CD4-positive, alpha-beta T cell (primary cell): ENCODE results near the gene LPCAT1. TPM values are rescaled to one million over a fixed set of nuclear protein-coding genes. Genes with fewer than 3 reads are reported as not detected.

Source experiments
- ATAC-seq: fragments of 200-7000 bp; cut with Tn5 transposase; one replicate; pipeline ENCODE4 v1.10.0; 2022; ENCODE audit warnings: mild to moderate bottlenecking; ENCODE audit not compliant: poor library complexity
- CTCF ChIA-PET: fragments of 350-600 bp; sonication (Branson Sonifier 250); formaldehyde crosslinking; loops from one replicate; lab custom pipeline; 2021; ENCODE audit warnings: antibody characterized with exemption, inconsistent platforms; lab: Charles Lee
- POLR2A ChIA-PET: fragments of 350-600 bp; sonication (Branson Sonifier 250); formaldehyde crosslinking; loops from one replicate; lab custom pipeline; 2021; ENCODE audit warnings: antibody characterized with exemption, inconsistent platforms; lab: Charles Lee
- DNase-seq, 14 experiments: peaks; one replicate each; pipeline ENCODE4 v3.0.0-alpha.2; 2013 to 2020; ENCODE audit warnings: mixed read lengths in 2 of 14
- H3K27ac ChIP-seq, 2 donors: one replicate each; pipeline versions ENCODE4 v1.5.1 to v1.7.0; 2013; ENCODE audit warnings: low read length in 2 of 2, low read depth in 1 of 2, mild to moderate bottlenecking in 1 of 2
- H3K27me3 ChIP-seq, 2 experiments: 1 replicate in 1 of 2; 2 replicates in 1 of 2; pipeline versions ENCODE4 v1.6.1 to v1.7.0; 2013; ENCODE audit warnings: low read length in 2 of 2, control low read depth in 1 of 2, mild to moderate bottlenecking in 1 of 2, moderate library complexity in 1 of 2; ENCODE audit not compliant: insufficient read depth in 2 of 2, control insufficient read depth in 1 of 2
- H3K36me3 ChIP-seq: one replicate; pipeline ENCODE4 v1.6.1; 2013; ENCODE audit warnings: low read length, control low read depth; ENCODE audit not compliant: insufficient read depth
- H3K4me1 ChIP-seq: one replicate; pipeline ENCODE4 v1.6.1; 2013; ENCODE audit warnings: low read length, control low read depth; ENCODE audit not compliant: insufficient read depth
- H3K4me3 ChIP-seq: one replicate; pipeline ENCODE4 v1.5.1; 2013; ENCODE audit warnings: mild to moderate bottlenecking, low read length, moderate library complexity
- H3K9me3 ChIP-seq, 2 experiments: 1 replicate in 1 of 2; 2 replicates in 1 of 2; pipeline versions ENCODE4 v1.6.1 to v1.7.0; 2013; ENCODE audit warnings: low read length in 2 of 2, mild to moderate bottlenecking in 2 of 2, control low read depth in 1 of 2, moderate library complexity in 1 of 2; ENCODE audit not compliant: control insufficient read depth in 1 of 2, insufficient read depth in 1 of 2
- H3K27ac Mint-ChIP-seq: one replicate; pipeline ENCODE4 v1.8.0; 2020; ENCODE audit warnings: mixed read lengths
- H3K27me3 Mint-ChIP-seq: one replicate; pipeline ENCODE4 v1.8.0; 2021; ENCODE audit warnings: mixed read lengths
- H3K36me3 Mint-ChIP-seq: one replicate; pipeline ENCODE4 v1.8.0; 2021; ENCODE audit warnings: low read depth, mixed read lengths
- H3K4me1 Mint-ChIP-seq: one replicate; pipeline ENCODE4 v1.8.0; 2021; ENCODE audit warnings: low read depth, mixed read lengths
- H3K4me3 Mint-ChIP-seq: one replicate; pipeline ENCODE4 v1.8.0; 2020; ENCODE audit warnings: mild to moderate bottlenecking, mixed read lengths
- H3K9me3 Mint-ChIP-seq: one replicate; pipeline ENCODE4 v1.8.0; 2020; ENCODE audit warnings: mixed read lengths
- CTCF ChIP-seq: fragments of 200-600 bp; IDR thresholded peaks from one replicate; pipeline ENCODE4 v1.8.0; 2022; ENCODE audit warnings: antibody characterized with exemption, mild to moderate bottlenecking
- intact Hi-C, 2 experiments: fragments of 100-400 bp; cut with DNase I in 1 of 2; cut with micrococcal nuclease in 1 of 2; formaldehyde crosslinking; loops; one replicate each; pipeline versions ENCODE4 v1.15.1 to v1.9.0; 2023 to 2025; cut with DNase I, micrococcal nuclease
- total RNA-seq, 174 experiments: library from RNA in 2 of 174; stranded (reverse) in 2 of 174; gene quantifications; one replicate each; pipeline ENCODE4 v1.2.3 and lab custom pipeline; 2021 to 2026

LPCAT1 gene
- total RNA-seq, 2 experiments from 2014 or later, result 20.4 to 21.2 TPM

GRCh38 chr5:1493941-1494340, 29.8 kb downstream of the LPCAT1 start:
- Mint-ChIP-seq H3K27me3 (no peaks in the 10 kb centered on the region), H3K4me1 (peaks cover 49% of the 10 kb centered on the region), H3K36me3 (peaks cover 52% of the 10 kb centered on the region), H3K9me3 (no peaks in the 10 kb centered on the region), H3K4me3 (peak overlapping the region; percentile 55), H3K27ac (peak overlapping the region; percentile 87)
- POLR2A ChIA-PET, result no interaction called here
- Histone ChIP-seq H3K4me1 (peaks cover 46% of the 10 kb centered on the region), H3K4me3 (no peak overlapping the region), H3K27ac (no peak overlapping the region), H3K36me3 (peaks cover 46% of the 10 kb centered on the region), H3K9me3 (peaks cover 0 to 8% of the 10 kb centered on the region in 2 experiments), H3K27me3 (no peaks in the 10 kb centered on the region)
- intact Hi-C loops, result no loop called here
- ATAC-seq (no peak), DNase-seq (no peak)
- TF ChIP-seq CTCF, result no peak
- CTCF ChIA-PET, result no interaction called here

GRCh38 chr5:1493413-1493812, 30.3 kb downstream of the LPCAT1 start:
- H3K9me3 Mint-ChIP-seq, result no peaks in the 10 kb centered on the region
- peak overlapping the region; percentile 87 for H3K27ac Mint-ChIP-seq
- Histone ChIP-seq H3K9me3 (peaks cover 0 to 8% of the 10 kb centered on the region in 2 experiments), H3K27me3 (no peaks in the 10 kb centered on the region), H3K27ac (no peak overlapping the region), H3K36me3 (peaks cover 43% of the 10 kb centered on the region), H3K4me1 (peaks cover 49% of the 10 kb centered on the region), H3K4me3 (no peak overlapping the region)
- ChIA-PET POLR2A (interaction anchor here (0.9 to 1.5 kb wide), 2 partner anchors 10 to 42 kb away, joined by 3 read pairs; no protein-coding TSS in a partner anchor), CTCF (no interaction called here)
- peaks cover 45% of the 10 kb centered on the region for H3K4me1 Mint-ChIP-seq
- DNase-seq (no peak), ATAC-seq (no peak)
- no peaks in the 10 kb centered on the region for H3K27me3 Mint-ChIP-seq
- peaks cover 50% of the 10 kb centered on the region for H3K36me3 Mint-ChIP-seq
- no peak for TF ChIP-seq CTCF
- H3K4me3 Mint-ChIP-seq, result peak overlapping the region; percentile 55
- intact Hi-C loops, result no loop called here

GRCh38 chr5:1492757-1493156, 31.0 kb downstream of the LPCAT1 start:
- H3K4me3 ChIP-seq, result no peak overlapping the region
- Mint-ChIP-seq H3K4me1 (peaks cover 41% of the 10 kb centered on the region), H3K27ac (peak overlapping the region; percentile 87), H3K36me3 (peaks cover 51% of the 10 kb centered on the region), H3K4me3 (no peak overlapping the region), H3K9me3 (no peaks in the 10 kb centered on the region), H3K27me3 (no peaks in the 10 kb centered on the region)
- H3K27ac ChIP-seq, result no peak overlapping the region
- intact Hi-C loops, result no loop called here
- ATAC-seq (peak; percentile 30), DNase-seq (peak in 1 of 14 experiments; percentile 43)
- POLR2A ChIA-PET, result interaction anchor here (0.9 to 1.5 kb wide), 2 partner anchors 11 to 43 kb away, joined by 3 read pairs; no protein-coding TSS in a partner anchor
- no peaks in the 10 kb centered on the region for H3K27me3 ChIP-seq
- peaks cover 0 to 8% of the 10 kb centered on the region in 2 experiments for H3K9me3 ChIP-seq
- no peak for TF ChIP-seq CTCF
- peaks cover 46% of the 10 kb centered on the region for H3K36me3 ChIP-seq
- H3K4me1 ChIP-seq, result peaks cover 49% of the 10 kb centered on the region
- CTCF ChIA-PET, result no interaction called here
